IPS-20b (cell line): Measurements from ENCODE around the gene DIPK1A.

Experiments
- H3K27ac ChIP-seq: one replicate; pipeline ENCODE4 v1.5.1; 2013; ENCODE audit warnings: low read length
- H3K27me3 ChIP-seq: 2 replicates; pipeline ENCODE4 v1.6.1; 2013; ENCODE audit warnings: mild to moderate bottlenecking, low read length, inconsistent platforms; ENCODE audit not compliant: insufficient read depth
- H3K36me3 ChIP-seq: 2 replicates; pipeline ENCODE4 v1.6.1; 2013; ENCODE audit warnings: low read depth, mild to moderate bottlenecking, inconsistent platforms, low read length, moderate library complexity; ENCODE audit not compliant: insufficient read depth
- H3K4me1 ChIP-seq: 2 replicates; pipeline ENCODE4 v1.6.1; 2013; ENCODE audit warnings: mild to moderate bottlenecking, control low read depth, inconsistent platforms, low read length, moderate library complexity; ENCODE audit not compliant: insufficient read depth
- H3K4me3 ChIP-seq: 2 replicates; pipeline ENCODE4 v1.5.1; 2013; ENCODE audit warnings: mild to moderate bottlenecking, low read length, inconsistent platforms
- H3K9ac ChIP-seq: 2 replicates; pipeline ENCODE4 v1.6.1; 2013; ENCODE audit warnings: low read depth, mild to moderate bottlenecking, inconsistent platforms, low read length, moderate library complexity
- H3K9me3 ChIP-seq: 2 replicates; pipeline ENCODE4 v1.6.1; 2013; ENCODE audit warnings: mild to moderate bottlenecking, low read depth, low read length, inconsistent platforms; ENCODE audit not compliant: insufficient read depth

The DIPK1A gene

DNA sequence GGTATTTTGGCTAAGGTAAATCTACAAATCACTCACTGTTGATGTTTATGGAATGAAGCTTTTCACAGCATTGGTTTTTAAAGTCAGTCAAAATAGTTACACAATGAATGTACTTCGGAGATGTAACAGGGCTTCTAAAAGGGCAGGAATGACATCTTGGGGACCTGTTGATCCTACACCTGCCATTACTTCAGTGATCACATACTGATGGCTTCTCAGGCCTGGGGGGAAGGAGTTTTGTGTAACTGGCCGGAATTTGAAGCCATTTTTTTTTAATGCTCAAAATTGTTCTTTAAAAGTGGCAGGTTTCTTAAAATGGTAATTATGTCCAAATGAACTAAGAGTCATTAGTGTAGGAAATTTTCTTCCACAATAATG, 118.2 kb downstream of the DIPK1A start:
- Histone ChIP-seq H3K4me1 (no peaks in the 10 kb centered on the region), H3K27me3 (no peaks in the 10 kb centered on the region), H3K9ac (no peak overlapping the region), H3K36me3 (peaks cover 65% of the 10 kb centered on the region), H3K9me3 (no peaks in the 10 kb centered on the region), H3K4me3 (no peak overlapping the region), H3K27ac (no peak overlapping the region)

DNA sequence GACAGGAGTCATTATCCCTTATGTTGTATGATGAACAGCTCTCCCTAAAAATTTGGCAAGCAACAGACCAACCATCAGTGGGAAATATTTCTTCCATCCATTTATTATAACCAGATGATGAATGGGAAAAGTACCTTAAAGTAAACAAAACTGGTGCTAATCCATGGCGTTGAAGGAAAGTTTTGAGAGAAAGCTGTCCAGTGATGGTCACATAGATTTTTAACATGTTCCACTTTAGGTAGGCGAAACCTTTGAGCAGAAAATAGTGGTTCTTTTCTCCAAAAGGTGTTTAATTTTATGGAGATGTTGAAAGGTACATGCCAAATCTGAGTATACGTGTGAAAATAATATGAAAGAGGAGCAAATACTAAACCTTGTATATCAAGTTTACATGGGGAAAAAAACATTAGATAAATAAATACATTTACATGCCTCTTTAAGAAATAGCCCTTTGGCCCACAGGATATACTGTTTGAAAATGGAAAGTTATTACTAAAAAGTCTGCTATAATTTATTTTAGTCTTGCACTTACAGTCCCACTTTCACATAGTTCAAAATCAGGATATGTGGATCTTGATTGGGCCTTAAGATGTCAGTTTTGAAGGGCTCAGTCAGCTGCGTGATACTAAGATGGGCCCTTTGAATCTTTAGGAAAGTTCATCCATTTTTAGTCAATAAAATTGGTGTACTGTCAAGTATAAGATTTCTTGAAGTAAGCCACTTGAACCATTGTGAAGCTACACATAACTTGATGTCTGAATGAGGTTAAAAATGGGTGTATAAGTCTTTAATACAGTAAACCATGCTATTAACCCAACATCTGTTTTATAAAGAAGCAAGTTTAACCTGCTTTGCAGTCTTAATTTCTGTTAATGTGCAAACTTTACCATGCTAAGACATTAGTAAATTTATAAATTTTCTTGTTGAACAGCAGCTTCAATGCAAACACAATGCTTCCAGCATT, 118.9 kb downstream of the DIPK1A start:
- peaks cover 72% of the 10 kb centered on the region for H3K36me3 ChIP-seq
- no peaks in the 10 kb centered on the region for H3K27me3 ChIP-seq
- H3K9me3 ChIP-seq: no peaks in the 10 kb centered on the region
- no peak overlapping the region for H3K9ac ChIP-seq
- H3K27ac ChIP-seq: no peak overlapping the region
- H3K4me1 ChIP-seq: no peaks in the 10 kb centered on the region
- H3K4me3 ChIP-seq: no peak overlapping the region

DNA sequence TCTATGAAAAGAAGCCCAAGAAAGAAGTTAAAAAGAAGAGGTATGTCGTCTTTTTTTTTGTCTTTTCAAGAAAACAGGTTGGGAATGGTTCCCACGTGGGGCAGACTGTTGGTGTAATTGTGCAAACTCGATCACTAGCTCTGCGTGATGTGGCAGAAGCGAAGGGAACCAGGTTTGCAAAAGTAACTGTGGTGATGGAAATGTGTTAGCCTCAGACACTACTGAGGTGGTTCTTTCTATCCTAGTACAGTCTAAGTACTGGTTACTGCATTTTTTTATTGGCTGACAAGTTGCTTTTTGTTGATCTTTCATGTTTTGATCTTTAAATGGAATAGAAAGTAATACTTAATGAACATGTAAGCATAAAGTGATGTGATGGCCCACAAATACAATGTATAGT, 120.7 kb downstream of the DIPK1A start:
- Histone ChIP-seq H3K27ac (no peak overlapping the region), H3K9me3 (no peaks in the 10 kb centered on the region), H3K36me3 (peaks cover 89% of the 10 kb centered on the region), H3K9ac (no peak overlapping the region), H3K4me3 (no peak overlapping the region), H3K4me1 (no peaks in the 10 kb centered on the region), H3K27me3 (no peaks in the 10 kb centered on the region)

DNA sequence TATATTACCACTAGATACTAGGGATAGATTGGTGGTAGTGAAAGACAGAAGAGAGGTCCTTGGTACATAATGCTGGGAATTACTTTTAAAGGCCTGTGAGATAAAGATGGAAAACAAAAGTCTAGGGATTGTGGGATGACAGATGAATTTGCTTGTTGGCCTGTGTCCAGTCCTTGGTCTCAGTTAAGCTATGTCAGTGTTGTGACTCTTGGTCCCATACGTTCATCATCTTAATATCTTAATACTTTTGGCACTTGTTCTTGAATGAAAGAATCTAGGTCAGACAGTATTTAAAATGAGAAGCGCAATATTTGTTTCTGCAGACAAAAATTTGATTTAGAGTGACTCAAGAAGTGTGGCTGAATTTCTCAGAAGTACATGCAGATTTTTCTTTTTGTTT, 121.8 kb downstream of the DIPK1A start:
- Histone ChIP-seq H3K4me3 (no peak overlapping the region), H3K9me3 (no peaks in the 10 kb centered on the region), H3K4me1 (0 out of 2 replicates have a peak, but pooled peaks cover 5% of the 10 kb centered on the region), H3K27me3 (no peaks in the 10 kb centered on the region), H3K27ac (no peak overlapping the region), H3K36me3 (peaks cover 100% of the 10 kb centered on the region), H3K9ac (no peak overlapping the region)

DNA sequence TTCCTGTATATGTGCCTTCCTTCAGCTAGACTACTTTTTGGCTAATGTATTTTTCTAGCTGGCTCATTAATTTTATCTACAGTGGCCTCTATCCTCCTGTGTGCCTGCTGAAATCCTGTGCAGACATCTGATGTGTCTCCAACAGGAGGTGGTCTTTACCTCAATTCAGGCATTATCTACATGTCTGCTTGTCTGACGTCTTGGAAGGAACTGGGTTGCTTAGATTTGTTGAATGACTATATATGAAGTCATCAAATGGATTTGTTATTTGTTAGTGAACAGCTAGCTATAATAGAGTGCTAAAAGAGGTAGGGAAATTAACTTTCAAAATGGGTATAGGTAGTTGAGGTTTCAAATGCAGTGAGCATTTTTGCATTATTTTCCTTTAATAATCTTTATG, 122.7 kb downstream of the DIPK1A start:
- no peak overlapping the region for H3K4me3 ChIP-seq
- no peak overlapping the region for H3K9ac ChIP-seq
- no peak overlapping the region for H3K27ac ChIP-seq
- peaks cover 12% of the 10 kb centered on the region; the same call in 1 of the 2 replicates for H3K4me1 ChIP-seq
- H3K36me3 ChIP-seq: peaks cover 100% of the 10 kb centered on the region
- no peaks in the 10 kb centered on the region for H3K27me3 ChIP-seq
- H3K9me3 ChIP-seq: no peaks in the 10 kb centered on the region

DNA sequence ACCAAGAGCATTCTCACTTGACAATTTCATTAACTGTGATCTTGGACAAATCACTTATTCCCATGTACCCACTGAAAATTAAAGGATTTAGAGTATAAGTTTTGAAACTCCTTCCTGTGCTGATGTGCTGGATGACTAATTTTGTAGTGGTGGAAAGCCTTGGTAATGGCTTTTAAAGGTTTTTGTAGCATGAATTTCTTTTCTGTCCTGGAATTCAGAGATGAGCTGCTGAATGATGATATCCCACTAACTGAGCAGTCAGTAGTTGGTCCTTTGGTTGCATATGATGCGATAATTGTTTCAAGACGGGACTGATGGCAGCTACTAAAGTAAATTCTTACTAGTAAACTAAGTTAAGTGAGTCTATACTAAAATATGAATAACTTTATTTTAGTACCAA, 124.2 kb downstream of the DIPK1A start:
- Histone ChIP-seq H3K4me3 (no peak overlapping the region), H3K4me1 (peaks cover 15% of the 10 kb centered on the region; the same call in 1 of the 2 replicates)

DNA sequence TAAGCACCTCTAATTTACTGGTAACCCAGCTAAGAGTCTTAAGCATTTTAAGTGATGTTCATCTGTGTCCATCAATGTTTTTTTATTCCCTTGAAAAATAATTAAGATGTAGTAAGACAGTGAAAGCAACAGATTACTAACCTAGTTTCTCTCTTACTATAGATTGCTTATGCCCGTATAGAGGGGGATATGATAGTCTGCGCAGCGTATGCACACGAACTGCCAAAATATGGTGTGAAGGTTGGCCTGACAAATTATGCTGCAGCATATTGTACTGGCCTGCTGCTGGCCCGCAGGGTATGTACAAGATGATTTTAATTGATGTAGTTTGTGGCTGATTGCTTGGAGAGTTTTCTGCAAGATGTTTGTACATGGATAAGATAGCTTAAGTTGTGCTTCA, 126.6 kb downstream of the DIPK1A start:
- Histone ChIP-seq H3K27me3 (no peaks in the 10 kb centered on the region), H3K36me3 (peaks cover 75% of the 10 kb centered on the region), H3K4me3 (peak overlapping the region; percentile 93), H3K9ac (peak overlapping the region; percentile 99; the same call in 1 of the 2 replicates), H3K9me3 (no peaks in the 10 kb centered on the region), H3K4me1 (peaks cover 15% of the 10 kb centered on the region; the same call in 1 of the 2 replicates), H3K27ac (no peak overlapping the region)

More for the DNA sequence above, 124.2 kb downstream of the DIPK1A start:
- Histone ChIP-seq H3K27me3 (no peaks in the 10 kb centered on the region), H3K27ac (no peak overlapping the region), H3K9ac (no peak overlapping the region; the same call in 1 of the 2 replicates), H3K36me3 (peaks cover 100% of the 10 kb centered on the region), H3K9me3 (no peaks in the 10 kb centered on the region)

DNA sequence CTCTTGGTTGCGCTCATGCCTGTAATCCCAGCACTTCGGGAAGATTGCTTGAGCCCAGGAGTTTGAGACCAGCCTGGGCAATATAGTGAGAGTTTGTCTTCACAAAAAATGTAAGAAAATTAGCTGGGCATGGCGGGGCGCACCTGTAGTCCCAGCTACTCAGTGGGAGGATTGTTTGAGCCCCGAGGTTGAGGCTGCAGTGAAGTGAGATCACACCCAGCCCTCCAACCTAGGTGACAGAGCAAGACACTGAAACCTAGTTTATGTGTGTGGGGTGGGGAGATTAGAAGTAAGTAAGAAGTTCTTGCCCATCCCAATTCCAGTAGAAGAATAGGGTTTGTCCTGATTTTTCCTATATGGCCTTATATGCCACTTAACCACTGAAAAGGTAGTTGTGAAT, 127.4 kb downstream of the DIPK1A start:
- H3K9ac ChIP-seq: peak overlapping the region; percentile 99
- peaks cover 15% of the 10 kb centered on the region; the same call in 1 of the 2 replicates for H3K4me1 ChIP-seq
- H3K27me3 ChIP-seq: no peaks in the 10 kb centered on the region
- peaks cover 67% of the 10 kb centered on the region for H3K36me3 ChIP-seq
- H3K27ac ChIP-seq: no peak overlapping the region
- no peaks in the 10 kb centered on the region for H3K9me3 ChIP-seq
- H3K4me3 ChIP-seq: peak overlapping the region; percentile 93

DNA sequence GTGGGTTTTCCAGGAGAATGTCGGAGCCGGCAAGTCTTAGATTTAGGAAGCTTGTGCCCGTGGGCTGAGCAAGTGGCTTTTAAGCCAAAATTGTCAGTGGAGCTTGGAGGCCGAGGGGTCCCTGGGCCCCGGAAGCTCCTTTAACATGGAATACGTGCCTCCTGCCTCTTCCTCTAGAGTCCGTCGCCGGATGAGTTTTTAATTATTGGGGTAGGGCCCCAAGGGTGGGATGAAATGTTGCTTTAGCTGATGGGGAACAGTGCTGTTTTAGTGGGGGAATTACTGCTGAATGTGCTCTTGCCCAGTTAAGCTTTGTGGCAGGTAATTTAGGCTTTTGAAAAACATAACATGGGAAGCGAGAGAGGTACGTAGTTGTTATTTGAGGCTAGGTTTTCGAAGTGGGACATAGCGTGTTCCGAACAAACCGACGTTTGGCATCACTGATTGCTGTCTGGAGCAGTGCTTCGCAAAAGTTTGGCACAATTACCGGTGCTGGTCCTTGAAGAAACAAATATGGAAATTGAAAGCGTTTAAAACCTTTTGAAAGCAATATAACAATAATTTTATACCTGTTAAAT, 128.6 kb downstream of the DIPK1A start:
- Histone ChIP-seq H3K9me3 (no peaks in the 10 kb centered on the region), H3K4me3 (peak overlapping the region; percentile 93), H3K36me3 (peaks cover 55% of the 10 kb centered on the region), H3K27me3 (no peaks in the 10 kb centered on the region), H3K4me1 (peaks cover 15% of the 10 kb centered on the region; the same call in 1 of the 2 replicates), H3K27ac (peak overlapping the region; percentile 92), H3K9ac (peak overlapping the region; percentile 99)

DNA sequence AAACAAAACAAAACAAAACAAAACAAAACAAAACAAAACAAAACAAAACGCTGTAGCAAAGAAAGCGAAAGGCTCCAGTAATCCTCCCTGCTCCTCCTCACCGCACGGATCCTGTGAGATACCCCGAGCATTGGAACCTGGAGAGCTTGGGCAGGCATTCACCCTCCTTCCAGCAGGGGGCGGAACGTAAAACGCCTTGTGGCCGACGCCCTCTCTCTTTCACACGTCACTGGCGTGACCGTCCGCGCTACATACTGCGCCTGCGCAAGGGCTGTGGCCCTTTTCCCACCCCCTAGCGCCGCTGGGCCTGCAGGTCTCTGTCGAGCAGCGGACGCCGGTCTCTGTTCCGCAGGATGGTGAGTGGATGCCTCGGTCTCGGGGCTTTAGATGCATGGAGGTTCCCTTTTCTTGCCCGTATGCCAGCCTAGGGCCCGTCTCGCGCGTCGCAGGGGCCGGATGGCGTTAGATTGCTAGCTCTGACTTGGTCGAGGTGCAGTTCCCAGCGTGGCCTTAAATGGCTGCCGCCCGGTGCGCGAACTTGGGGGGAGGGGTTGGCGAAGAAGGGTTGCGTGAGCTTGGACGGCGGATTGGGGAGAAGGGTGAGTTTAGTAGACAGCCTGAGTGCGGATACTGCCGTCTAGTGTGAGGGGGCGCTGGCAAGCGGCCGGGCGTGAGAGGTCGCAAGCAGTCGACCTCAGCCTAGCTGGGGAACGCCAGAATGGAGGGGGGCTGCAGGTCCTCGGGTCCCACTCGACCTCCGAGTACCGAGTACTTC, 129.3 kb downstream of the DIPK1A start, which contains the start of gene RPL5:
Gene RPL5, plus strand, starts transcription at position 279 of the 775 bp plus-strand sequence. Its CDS starts 75 bp downstream, at position 354.
- no peaks in the 10 kb centered on the region for H3K9me3 ChIP-seq
- H3K4me3 ChIP-seq: peak within 1 kb of the TSS; percentile 93
- peaks cover 48% of the 10 kb centered on the region for H3K36me3 ChIP-seq
- peak within 1 kb of the TSS; percentile 92 for H3K27ac ChIP-seq
- peak within 1 kb of the TSS; percentile 99 for H3K9ac ChIP-seq
- no peaks in the 10 kb centered on the region for H3K27me3 ChIP-seq
- peaks cover 15% of the 10 kb centered on the region; the same call in 1 of the 2 replicates for H3K4me1 ChIP-seq

DNA sequence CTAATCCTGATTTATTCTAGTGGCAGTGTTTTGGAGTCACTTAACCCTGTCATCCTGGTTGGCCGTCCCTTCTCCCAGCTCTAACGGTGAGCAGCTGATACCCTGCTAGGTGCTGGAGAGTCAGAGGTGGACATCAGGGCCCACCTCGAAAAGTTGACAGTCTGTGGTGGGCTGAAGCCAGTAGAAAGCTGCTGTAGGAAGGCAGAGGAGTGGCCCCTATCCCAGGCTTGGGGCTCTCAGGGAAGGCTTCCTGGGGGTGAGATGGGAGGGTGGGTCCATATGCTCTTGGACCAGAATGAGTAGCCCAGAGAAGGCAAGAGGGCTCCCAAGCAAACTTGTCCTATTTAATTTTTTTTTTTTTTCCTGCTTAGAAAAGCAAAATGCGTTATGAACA, 129.9 kb downstream of the DIPK1A start:
- no peaks in the 10 kb centered on the region for H3K27me3 ChIP-seq
- peak overlapping the region; percentile 93; the same call in 1 of the 2 replicates for H3K4me3 ChIP-seq
- no peak overlapping the region for H3K9ac ChIP-seq
- H3K27ac ChIP-seq: no peak overlapping the region
- peaks cover 15% of the 10 kb centered on the region; the same call in 1 of the 2 replicates for H3K4me1 ChIP-seq
- H3K9me3 ChIP-seq: no peaks in the 10 kb centered on the region
- peaks cover 43% of the 10 kb centered on the region for H3K36me3 ChIP-seq
